Activated CD8-positive, alpha-beta memory T cell treated with anti-CD3 and anti-CD28 coated beads, Interleukin-2, amount 50 U/mL, for 24 hours (primary cell): ENCODE measurements around the gene PDE1C.
"Not testable (repeated sequence)": the region's sequence is repeated elsewhere in the genome, so short reads cannot be mapped to it uniquely, and the experiment has no call there.

Experiments
- DNase-seq: peaks from one replicate; pipeline ENCODE4 v3.0.0-alpha.2; 2020; ENCODE audit errors: extremely low read depth

PDE1C gene

DNA sequence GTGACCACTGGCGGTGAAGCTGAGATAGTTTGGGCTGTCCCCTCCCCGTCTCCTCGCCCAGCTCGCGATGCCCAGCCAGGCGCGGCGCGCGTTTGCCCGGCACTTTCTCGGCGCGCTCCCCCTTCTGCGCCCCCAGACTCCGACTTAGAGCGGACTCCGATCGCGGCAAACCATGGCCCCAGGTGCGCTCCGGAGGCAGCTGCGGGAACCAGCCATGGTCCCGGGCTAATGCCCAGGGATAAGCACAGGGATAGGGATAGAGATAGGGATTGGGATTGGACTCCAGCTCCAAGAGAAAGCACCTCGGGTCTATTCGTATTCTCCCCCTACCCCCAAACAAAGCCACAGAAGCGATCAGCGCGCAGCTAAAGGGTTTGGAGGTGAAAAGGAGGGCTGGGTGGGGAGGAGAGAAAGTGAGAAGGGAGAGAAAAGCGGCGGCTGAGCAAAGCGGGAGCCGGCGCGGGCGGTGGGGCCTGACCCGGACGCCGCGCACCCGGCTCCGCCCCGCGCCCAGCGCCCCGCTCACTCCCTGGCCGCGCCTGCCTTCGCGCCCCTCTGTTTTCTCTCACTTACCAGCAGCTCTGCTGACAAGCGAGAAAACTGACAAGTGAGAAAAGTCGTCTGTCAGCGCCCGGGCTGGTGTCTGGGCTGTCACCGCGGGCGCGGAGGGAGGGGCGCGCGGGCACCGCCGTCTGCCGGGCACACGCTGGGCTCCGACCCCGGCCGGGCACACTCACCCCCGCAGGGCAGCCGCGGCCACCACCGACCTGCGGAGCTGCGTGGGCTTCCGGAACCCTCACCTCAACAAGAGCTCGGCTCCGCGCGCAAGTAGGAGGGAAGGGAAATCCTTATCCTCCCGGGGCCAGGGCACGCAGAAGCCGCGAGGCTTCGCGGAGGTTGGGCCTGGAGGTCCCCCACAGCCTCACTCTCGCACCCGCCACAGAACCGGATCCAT lies at the start of gene PDE1C:
Gene PDE1C, minus strand, starts transcription at position 2 of the 955 bp plus-strand sequence.
- DNase-seq, result no peak

GRCh38 chr7:32119790-32120196 lies 49.6 kb upstream of the PDE1C start:
- no peak for DNase-seq

GRCh38 chr7:32117837-32118236 lies 47.6 kb upstream of the PDE1C start:
- DNase-seq, result no peak

GRCh38 chr7:32116436-32116835 lies 46.2 kb upstream of the PDE1C start:
- DNase-seq, result no peak

DNA sequence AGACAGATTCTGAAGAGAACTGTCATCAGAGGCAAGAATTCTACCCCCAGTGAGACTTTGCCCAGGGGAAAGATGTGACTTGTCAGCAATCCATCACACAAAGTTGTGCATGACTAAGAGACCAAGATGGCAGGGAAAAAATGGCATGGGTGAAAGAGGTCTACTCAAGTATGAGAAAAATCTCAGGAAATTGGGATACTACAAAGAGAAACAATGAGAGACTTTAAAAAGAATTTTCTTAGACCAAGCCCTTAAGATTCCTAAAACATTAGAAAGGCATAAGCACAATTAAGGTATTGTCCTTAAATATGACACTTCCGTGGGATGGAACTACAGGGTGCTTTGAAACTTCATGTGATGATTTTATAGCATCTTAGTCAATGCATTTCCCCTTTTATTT lies 45.6 kb upstream of the PDE1C start:
- no peak for DNase-seq

DNA sequence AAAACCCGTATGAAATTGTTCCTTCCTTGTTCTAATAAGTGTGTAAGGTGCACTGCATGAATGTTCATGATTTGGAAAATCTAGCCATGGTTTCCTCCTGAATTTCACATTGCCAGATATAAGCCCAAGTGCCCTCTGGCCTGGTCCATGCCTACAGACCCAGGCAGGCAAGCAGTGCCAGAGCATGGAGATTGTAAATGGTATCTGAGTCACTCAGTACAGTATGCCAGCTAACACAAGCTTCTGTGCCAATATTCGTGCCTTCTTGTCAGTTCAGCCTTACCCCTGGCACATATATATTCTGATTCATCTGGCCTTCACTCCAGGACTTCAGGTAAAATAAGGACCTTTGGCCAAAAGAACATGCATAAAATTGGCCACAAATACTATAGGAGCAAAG lies 38.4 kb upstream of the PDE1C start:
- DNase-seq, result no peak

DNA sequence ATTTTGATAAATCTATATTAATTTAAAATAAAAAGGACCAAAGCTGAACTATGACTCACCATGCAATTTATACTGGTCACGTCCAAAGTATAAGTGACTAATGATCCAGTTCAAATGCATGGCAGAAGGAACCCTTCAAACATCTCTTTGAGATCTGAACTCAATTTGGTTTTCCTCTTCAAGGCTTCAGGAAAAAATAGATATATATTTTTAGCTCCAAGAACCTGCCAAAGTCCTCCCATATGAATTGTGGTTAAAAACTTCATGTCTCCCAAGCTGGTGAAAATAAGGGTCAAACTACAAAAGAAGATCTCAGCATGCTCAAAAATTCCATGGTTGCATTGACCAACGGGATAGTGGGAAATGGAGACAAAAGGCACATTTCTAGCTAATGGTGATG lies 34.6 kb upstream of the PDE1C start:
- no peak for DNase-seq

DNA sequence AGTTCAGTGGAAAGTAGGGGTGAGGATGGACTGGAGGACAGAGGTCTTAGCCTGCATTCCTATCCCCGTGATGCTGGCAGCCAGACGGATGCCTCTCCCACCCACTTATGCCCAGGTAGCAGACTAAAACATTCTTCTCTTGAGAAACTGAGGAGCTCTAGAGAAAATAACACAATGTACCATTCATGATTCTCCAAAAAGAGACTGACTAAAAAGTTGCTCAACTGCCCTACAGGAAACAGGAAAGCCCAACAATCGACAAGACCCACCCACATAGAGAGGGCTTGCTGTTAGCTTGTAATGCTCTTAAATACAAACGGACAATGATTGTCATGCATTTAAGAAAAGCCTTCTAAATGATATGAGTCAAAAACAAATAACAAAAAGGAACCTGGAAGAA lies 33.2 kb upstream of the PDE1C start:
- no peak for DNase-seq

DNA sequence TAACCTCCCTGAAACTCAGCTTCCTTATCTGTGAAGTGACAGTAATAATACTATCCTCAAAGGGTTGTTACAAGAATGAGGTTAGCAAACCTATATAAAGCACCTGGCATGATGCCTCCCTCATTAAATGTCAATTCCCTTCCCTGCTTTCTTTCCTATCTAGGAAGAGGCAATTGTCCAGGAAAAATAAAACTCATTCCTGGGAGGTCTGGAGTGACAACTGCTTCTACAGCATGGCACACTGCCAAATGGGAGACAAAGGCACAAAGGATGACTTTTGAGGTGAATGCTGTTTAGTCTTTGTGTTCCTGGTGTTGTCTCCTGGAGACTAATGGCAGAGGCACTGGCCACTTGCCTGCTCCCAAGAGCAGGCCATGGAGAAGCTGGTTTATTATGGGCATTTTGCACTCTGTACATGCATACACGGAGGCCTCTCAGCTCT lies 32.2 kb upstream of the PDE1C start:
- DNase-seq, result no peak

DNA sequence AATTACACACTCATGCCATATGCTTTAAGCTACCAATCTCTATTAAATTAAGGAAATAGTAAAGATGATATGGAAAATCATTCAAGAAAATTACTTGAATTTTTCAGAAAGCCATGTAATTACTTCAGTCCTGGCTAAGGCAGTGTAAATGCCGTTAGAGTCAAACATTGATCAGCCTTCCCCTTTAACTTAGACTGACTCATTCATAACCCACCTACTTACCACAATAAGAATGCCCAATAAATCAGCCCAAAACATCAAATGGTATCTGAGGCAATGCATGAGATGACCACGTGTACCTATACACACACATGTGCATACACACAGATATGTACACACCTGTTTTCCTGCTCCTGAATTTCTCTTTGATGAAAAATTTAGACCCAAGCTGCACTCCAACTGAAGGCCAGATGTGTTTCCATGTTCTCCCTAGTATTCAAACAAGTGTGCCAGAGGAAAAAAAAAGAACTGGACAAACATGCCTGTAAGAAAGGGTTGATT lies 30.2 kb upstream of the PDE1C start:
- no peak for DNase-seq

- DNase-seq, result no peak
These were observed 24.3 kb upstream of the PDE1C start for GRCh38 chr7:32094516-32094915.

GRCh38 chr7:32093415-32094408 lies 23.5 kb upstream of the PDE1C start:
- DNase-seq, result no peak

DNA sequence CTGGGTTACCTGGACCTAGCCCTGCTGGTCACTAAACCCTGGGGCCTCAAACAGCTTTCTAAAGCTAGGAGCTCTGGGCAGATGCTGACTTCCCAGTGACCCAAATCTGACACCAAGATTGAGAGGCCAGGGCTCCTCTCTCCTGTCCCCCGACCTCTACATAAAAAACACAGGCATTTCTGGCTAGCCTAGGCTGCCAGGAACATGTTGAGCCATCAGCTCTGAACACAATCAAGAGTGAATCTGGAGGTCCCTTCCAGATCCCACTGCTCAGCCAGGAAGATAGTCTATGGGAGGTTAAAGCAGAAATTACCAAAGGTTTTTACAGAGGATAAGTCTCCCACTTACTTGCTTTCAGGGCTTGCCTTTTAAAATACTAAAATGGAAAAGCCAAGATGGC lies 22.1 kb upstream of the PDE1C start:
- DNase-seq, result no peak

DNA sequence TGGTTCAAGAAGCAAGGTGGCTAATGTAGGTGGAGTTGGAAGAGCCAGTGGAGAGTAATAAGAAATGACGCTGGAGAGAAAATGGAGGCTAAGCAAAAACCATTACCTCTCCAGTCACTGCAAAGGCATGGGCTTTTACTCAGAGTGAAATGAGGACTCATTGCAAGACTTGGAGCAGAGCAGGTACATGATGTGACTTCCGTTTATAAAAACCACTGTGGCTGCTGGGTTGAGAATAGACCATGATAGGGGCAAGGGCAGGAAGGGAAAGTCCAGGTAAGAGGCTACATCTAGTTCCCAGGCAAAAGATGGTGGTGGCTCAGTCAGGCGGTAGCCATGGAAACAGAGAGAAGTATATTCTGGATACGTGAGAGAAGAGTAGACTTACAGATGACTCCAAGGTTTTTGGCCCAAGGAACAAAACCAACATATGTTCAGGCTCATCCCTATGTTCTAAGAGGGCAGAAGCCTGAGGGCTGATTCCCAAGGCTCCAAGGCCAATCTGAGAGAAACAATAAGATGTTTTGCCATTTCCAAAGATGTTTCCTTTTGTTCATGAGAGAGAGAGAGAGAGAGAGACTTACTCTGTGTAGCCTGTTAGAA lies 21.5 kb upstream of the PDE1C start:
- no peak for DNase-seq

- no peak for DNase-seq
These were observed 19.5 kb upstream of the PDE1C start for GRCh38 chr7:32089678-32090077.

GRCh38 chr7:32089256-32089655 lies 19.0 kb upstream of the PDE1C start:
- DNase-seq, result no peak

DNA sequence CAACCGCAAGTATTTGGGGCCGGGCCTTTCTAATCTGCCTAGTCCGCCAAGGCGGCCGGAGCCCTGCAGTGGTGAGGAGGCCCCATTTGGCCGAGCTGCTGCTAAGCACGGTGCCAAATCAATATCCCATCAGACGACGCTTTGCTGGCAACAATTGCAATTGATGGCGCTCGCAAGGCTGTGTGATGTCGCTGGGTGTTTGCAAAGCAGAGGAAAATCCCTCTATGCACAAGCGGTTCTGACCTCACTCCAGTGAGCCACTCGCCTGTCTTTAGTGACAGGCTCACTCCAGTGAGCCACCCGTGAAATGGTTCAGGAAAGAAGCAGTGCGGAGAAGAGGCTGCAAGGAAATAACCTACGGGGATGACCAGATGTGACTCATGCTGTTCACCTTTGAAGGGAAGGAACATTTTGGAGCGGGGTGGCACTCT lies 18.3 kb upstream of the PDE1C start:
- DNase-seq, result no peak

GRCh38 chr7:32079510-32079909 lies 9.3 kb upstream of the PDE1C start:
- no peak for DNase-seq

- DNase-seq, result no peak
These were observed 8.6 kb upstream of the PDE1C start for GRCh38 chr7:32078824-32079223.

DNA sequence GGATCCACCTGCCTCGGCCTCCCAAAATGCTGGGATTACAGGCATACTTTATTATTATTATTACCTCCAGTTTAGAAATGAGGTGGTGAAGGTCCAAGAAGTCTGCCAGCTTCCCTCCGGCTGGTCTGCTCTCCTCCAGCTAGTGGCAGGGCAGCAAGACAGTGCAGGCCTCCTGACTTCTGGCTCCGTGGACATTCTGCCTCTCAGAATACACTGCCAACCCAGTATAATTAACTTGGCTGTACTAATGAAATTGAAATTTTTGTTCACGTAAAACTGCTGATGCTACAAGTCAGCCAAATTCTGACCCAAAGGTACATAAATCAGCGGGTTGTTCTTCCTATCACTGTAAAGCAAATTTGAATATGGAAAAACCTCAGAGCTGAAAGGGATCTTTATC lies 7.6 kb upstream of the PDE1C start:
- DNase-seq, result no peak

DNA sequence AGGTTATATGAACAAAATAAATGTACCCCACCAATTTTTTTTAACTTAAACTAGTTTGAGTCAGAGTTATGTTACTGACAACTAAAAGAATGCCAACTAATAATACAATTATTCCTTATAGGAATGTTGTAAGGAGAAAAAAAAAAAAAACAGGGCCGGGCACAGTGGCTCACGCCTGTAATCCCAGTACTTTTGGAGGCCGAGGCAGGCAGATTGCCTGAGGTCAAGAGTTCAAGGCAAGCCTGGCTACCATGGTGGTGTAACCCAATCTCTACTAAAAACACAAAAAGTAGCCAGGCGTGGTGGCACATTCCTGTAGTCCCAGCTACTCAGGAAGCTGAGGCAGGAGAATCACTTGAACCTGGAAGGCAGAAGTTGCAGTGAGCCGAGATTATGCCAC lies 6.6 kb upstream of the PDE1C start:
- DNase-seq, result not testable (repeated sequence)

DNA sequence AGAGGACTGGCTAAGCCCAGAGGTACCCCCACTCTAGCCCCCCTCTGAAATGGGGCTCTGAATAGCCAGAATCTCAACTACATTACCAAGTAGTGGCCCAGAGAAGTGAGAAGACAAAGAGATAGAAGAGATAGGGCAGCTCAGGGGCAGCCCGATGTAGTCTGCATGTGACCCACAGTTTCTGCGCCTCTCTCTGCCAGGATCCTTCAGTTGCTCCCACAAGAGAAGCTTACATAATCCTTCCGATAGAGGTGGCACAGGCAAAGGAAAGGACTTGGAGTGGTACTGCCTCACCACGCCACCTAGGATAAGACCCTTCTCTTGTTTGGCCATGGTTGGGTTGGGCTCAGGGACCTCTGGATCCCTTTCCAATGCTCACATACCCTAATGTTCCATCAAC lies 5.4 kb upstream of the PDE1C start:
- no peak for DNase-seq
